ENCODE data around the gene RET.

DNA sequence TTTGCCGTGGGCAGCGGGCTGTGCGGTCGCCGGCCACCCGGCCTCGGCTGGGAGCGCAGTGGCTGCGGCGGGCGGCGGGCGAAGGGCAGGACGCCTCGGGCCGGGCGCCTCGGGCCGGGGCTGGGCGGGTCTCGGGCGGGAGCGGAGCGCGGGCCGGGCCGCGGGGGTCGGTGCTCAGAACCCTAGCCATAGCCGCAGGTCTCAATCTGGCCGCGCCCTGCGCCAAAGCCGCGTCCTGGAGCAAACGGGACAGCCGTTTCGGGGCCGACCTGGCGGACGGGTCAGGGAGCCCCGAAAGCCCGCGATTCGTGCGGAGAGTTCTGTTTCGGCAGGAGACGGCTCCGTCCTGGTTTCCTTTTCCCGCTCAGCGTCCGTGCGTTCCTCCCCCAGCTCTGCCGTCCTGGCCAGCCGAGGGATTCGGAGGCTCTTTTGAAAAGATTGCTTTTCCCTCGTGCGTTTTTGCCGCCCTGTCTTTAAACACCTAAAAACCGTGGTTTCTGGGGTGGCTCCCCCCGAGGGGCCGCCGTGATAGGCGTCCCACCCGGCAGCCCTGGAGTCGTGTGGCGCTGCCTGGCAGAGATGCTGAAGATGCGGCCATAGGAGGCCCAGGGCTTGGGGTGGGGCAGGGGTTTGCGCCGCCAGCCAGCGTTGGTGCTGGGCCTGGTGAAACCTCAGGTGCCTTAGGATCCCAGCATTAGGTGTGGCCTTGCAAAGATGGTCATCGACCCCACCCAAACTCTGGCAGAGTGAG, 727 bp downstream of the RET start:
- TF ChIP-seq, protein P1, sequence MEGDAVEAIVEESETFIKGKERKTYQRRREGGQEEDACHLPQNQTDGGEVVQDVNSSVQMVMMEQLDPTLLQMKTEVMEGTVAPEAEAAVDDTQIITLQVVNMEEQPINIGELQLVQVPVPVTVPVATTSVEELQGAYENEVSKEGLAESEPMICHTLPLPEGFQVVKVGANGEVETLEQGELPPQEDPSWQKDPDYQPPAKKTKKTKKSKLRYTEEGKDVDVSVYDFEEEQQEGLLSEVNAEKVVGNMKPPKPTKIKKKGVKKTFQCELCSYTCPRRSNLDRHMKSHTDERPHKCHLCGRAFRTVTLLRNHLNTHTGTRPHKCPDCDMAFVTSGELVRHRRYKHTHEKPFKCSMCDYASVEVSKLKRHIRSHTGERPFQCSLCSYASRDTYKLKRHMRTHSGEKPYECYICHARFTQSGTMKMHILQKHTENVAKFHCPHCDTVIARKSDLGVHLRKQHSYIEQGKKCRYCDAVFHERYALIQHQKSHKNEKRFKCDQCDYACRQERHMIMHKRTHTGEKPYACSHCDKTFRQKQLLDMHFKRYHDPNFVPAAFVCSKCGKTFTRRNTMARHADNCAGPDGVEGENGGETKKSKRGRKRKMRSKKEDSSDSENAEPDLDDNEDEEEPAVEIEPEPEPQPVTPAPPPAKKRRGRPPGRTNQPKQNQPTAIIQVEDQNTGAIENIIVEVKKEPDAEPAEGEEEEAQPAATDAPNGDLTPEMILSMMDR (IDR thresholded peaks at IDR 0.05 in 4 of 5, conservative IDR thresholded peaks at IDR 0.05 in 1 of 5), result no peak
- TF ChIP-seq POLR2A (IDR thresholded peaks at IDR 0.05), result no peak
